GM19455 (cell line): ENCODE results near the gene TNFSF12.

Experiments used
- ATAC-seq: cut with Tn5 transposase; IDR thresholded peaks from one replicate; pipeline ENCODE4 v1.9.1; 2021; ENCODE audit not compliant: unreplicated experiment

The TNFSF12 gene

DNA sequence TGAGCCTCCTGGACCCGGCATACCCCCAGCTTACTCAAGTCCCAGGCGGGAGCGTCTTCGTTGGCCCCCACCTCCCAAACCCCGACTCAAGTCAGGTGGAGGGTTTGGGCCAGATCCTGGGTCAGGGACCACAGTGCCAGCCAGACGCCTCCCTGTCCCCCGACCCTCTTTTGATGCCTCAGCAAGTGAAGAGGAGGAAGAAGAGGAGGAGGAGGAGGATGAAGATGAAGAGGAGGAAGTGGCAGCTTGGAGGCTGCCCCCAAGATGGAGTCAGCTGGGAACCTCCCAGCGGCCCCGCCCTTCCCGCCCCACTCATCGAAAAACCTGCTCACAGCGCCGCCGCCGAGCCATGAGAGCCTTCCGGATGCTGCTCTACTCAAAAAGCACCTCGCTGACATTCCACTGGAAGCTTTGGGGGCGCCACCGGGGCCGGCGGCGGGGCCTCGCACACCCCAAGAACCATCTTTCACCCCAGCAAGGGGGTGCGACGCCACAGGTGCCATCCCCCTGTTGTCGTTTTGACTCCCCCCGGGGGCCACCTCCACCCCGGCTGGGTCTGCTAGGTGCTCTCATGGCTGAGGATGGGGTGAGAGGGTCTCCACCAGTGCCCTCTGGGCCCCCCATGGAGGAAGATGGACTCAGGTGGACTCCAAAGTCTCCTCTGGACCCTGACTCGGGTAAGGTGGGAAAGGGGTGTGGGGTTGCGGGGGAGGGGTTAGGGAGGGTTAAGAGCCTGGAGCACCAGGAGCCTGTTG lies 14.4 kb downstream of the TNFSF12 start:
- ATAC-seq, result no peak

DNA sequence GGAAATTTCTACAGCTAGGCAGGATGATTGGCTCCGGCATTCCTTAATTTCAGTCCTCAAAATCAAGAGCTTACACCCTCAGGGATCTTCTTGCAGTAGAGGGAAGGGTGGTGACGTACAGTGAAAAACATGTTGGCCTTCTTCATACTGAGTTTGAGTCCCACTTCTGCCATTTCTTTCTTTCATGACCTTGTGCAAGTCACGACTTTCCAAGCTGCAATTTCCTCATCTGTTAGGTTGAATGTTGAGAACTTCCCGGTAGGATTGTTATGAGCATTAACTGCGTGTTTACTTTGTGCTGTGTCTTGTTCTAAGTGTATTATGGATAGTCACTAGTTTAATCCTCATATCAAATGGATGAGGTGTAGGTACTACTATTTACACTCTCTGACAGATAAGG lies 20.7 kb downstream of the TNFSF12 start:
- no peak for ATAC-seq

DNA sequence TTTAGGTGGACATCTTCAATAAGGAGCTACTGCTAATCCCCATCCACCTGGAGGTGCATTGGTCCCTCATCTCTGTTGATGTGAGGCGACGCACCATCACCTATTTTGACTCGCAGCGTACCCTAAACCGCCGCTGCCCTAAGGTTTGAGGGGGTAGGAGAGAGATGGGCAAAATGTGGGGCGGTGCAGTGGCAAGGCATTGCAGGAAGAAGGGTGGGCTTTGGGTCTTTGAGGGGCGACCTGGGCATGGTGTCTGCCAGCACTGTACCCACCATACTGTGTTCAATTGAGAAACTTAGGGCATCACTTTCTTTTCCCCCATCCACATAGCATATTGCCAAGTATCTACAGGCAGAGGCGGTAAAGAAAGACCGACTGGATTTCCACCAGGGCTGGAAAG lies 21.5 kb downstream of the TNFSF12 start:
- ATAC-seq, result no peak

DNA sequence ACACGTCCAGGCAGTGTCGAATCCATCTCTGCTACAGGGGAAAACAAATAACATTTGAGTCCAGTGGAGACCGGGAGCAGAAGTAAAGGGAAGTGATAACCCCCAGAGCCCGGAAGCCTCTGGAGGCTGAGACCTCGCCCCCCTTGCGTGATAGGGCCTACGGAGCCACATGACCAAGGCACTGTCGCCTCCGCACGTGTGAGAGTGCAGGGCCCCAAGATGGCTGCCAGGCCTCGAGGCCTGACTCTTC lies 23.4 kb downstream of the TNFSF12 start:
- no peak for ATAC-seq

DNA sequence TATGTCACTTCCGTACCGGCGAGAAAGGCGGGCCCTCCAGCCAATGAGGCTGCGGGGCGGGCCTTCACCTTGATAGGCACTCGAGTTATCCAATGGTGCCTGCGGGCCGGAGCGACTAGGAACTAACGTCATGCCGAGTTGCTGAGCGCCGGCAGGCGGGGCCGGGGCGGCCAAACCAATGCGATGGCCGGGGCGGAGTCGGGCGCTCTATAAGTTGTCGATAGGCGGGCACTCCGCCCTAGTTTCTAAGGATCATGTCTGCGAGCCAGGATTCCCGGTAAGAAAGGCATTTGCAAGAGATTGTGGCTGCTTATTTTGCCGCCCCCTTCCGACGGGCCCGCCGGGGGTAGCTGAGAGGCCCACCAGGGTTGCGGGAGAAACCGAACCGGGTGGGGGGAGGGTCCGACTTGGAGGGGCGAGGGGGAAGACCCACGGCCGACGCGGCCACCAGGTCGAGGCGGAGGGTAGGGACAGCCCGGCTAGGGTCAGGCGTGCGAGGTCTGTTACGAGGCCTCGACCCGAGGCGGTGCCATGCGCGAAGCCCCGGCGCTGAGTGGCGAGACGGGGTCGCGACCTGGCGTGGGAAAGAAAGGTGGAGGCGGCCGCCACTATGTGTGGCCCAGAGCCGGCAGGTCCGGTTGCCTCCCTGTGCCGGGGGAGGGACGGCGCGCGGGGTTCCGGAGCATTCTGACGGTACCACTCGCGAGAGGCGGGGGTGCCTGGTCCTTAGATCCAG lies 23.9 kb downstream of the TNFSF12 start:
- peak; percentile 85 for ATAC-seq

DNA sequence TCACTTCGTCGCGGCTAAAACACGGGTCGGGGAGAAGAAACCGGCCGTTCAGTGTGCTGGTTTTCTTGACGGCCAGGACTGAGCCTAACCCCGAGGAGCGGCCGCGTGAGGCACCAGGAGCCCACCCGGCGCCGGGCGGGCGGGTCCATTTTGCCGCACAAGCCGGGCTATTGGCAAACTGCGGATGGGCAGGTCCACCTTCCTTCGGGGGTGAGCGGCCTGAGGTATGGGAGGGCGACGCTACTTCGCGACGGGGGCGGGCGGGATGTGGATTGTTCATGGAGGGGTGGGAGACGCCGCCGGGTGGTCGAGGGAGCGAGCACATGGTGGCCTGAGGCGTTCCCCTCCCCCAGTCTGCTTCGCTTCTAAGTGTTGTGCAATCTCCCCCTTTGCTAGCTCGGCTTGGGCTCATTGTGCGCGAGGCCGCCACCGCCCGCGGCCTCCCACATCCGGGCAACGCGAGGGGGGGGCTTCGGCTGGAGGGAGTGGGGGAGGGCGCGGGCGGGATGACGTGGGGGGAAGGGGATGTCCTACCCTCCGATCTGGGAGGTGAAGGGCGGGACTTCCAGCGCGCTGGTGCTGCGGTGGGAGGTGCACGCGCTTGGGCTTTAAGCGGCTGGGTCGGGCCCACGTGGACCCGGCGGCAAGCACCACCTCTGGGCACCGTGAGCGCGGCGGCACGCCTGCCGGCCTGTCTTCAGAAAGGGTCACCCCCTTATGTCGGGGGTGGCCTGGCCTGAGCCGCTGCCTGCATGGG lies 24.6 kb downstream of the TNFSF12 start:
- ATAC-seq, result no peak

DNA sequence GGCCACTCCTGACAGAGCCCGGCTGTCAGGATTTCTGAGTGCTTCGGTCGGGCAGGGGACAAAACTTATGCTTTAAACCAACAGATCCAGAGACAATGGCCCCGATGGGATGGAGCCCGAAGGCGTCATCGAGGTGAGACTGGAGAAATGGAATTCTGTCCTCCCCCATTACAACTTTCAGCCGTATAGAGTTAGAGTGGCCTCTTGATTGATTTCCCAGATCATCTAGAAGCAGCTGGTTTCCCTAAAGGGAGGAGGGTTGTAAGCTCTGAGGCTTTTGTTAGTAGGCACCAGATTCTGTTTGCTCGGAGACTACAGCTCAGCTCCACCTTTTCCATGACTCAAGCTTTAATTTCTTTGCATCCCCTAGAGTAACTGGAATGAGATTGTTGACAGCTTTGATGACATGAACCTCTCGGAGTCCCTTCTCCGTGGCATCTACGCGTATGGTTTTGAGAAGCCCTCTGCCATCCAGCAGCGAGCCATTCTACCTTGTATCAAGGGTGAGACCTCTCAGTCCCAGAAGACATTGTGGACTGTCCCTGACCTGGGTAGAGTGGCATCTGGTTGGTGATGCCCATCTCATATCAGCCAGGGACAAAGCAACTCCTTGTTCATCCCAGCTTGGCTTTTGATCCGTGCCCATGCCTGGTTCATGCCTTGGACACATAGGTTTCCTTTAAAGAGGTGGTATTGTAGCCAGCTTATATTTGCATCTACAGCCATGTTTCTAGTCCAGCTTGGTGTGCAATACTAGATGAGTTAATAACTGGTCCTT lies 25.5 kb downstream of the TNFSF12 start:
- no peak for ATAC-seq

DNA sequence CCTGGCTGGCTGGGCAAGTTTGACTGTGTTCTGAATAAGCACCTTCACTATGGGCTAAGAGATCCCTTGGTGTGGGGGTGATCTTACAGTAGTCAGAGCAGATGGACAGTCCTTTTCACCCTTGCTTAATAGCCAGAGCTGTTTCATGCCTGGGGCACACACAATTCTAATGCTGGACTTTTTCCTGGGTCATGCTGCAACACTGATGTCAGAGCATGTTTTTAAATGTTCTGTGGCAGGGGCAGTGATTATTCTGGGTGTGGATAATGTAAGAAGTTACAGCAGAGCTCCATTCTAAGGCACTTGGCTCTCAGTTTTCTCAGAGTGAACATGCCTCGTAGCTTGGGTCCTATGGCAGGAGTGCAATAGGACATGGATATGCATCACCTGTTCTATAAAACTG lies 26.6 kb downstream of the TNFSF12 start:
- ATAC-seq, result no peak

DNA sequence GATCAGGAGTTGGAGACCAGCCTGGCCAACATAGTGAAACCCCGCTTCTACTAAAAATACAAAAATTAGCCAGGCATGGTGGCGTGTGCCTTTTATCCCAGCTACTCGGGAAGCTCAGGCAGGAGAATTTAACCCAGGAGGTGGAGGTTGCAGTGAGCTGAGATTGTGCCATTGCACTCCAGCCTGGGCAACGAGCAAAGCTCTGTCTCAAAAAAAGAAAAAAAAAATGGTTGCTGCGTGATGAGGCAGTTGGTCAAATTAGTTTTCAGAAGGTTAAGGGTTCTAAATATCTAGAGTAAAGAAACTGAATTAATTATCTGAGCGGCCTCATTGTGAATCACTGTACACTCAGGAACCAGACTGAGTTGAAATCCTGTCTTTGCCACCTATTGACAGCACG lies 27.1 kb downstream of the TNFSF12 start:
- no peak for ATAC-seq

DNA sequence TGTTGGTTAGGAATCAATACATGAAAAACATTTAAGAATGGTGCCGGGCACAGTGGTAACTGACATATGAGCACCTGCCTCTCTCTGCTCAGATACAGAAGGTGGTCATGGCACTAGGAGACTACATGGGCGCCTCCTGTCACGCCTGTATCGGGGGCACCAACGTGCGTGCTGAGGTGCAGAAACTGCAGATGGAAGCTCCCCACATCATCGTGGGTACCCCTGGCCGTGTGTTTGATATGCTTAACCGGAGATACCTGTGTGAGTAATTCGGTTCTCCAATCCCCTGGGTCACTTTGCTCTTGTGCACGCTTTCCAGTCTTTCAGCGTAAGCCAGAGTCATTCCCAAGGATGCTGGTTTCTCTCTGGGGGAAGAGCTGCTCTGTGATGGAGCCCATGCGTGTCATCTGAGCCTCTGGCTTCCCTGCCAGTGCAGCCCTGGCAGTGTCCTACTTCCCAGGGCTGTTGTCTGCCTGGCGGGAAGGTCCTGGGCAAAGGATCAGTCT lies 27.6 kb downstream of the TNFSF12 start:
- ATAC-seq, result no peak

DNA sequence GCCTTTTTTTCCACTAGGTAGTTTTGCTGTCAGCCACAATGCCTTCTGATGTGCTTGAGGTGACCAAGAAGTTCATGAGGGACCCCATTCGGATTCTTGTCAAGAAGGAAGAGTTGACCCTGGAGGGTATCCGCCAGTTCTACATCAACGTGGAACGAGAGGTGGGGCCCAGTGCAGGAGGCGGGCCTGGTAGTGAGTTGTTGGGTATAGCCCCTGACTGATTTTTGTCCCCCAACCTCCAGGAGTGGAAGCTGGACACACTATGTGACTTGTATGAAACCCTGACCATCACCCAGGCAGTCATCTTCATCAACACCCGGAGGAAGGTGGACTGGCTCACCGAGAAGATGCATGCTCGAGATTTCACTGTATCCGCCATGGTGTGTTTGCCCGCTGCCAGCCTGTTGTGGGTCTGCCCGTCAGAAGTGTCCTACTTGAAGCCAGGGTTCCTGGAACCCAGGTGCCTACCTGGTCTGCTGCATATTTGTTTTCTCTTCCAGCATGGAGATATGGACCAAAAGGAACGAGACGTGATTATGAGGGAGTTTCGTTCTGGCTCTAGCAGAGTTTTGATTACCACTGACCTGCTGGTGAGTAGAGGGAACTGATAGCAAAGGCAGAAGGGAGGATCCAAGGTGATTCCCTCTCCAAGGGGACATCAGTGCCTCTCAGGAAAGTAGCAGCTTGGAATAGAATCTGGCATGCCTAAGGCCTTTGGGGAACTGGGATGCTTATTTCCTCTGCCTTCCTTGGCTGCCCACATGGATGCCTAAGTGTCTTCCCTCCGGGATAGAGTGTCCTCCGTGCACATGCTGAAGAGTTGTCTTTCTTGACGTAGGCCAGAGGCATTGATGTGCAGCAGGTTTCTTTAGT lies 28.7 kb downstream of the TNFSF12 start:
- no peak for ATAC-seq

DNA sequence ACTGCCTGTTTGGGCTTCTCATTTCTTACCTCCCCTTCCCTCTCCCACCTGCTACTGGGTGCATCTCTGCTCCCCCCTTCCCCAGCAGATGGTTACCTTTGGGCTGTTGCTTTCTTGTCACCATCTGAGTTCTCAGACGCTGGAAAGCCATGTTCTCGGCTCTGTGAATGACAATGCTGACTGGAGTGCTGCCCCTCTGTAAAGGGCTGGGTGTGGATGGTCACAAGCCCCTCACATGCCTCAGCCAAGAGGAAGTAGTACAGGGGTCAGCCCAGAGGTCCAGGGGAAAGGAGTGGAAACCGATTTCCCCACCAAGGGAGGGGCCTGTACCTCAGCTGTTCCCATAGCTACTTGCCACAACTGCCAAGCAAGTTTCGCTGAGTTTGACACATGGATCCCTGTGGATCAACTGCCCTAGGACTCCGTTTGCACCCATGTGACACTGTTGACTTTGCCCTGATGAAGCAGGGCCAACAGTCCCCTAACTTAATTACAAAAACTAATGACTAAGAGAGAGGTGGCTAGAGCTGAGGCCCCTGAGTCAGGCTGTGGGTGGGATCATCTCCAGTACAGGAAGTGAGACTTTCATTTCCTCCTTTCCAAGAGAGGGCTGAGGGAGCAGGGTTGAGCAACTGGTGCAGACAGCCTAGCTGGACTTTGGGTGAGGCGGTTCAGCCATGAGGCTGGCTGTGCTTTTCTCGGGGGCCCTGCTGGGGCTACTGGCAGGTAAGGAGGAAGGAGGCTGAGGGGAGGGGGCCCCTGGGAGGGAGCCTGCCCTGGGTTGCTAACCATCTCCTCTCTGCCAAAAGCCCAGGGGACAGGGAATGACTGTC lies 30.4 kb downstream of the TNFSF12 start, which contains the start of gene CD68:
Gene CD68 (plus strand): TSS at position 638 of the 833 bp plus-strand sequence. CDS start 40 bp downstream, at position 678.
- ATAC-seq, result peak; percentile 32

DNA sequence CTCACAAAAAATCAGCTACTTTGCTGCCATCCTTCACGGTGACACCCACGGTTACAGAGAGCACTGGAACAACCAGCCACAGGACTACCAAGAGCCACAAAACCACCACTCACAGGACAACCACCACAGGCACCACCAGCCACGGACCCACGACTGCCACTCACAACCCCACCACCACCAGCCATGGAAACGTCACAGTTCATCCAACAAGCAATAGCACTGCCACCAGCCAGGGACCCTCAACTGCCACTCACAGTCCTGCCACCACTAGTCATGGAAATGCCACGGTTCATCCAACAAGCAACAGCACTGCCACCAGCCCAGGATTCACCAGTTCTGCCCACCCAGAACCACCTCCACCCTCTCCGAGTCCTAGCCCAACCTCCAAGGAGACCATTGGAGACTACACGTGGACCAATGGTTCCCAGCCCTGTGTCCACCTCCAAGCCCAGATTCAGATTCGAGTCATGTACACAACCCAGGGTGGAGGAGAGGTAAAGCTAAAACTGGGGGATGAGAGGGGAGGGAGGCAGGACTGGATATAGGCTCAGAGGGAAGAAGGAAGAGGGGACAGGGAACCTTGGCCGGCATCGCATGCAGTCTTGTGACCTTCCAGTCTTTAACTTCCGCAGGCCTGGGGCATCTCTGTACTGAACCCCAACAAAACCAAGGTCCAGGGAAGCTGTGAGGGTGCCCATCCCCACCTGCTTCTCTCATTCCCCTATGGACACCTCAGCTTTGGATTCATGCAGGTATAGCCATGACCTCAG lies 31.2 kb downstream of the TNFSF12 start:
- ATAC-seq, result no peak

DNA sequence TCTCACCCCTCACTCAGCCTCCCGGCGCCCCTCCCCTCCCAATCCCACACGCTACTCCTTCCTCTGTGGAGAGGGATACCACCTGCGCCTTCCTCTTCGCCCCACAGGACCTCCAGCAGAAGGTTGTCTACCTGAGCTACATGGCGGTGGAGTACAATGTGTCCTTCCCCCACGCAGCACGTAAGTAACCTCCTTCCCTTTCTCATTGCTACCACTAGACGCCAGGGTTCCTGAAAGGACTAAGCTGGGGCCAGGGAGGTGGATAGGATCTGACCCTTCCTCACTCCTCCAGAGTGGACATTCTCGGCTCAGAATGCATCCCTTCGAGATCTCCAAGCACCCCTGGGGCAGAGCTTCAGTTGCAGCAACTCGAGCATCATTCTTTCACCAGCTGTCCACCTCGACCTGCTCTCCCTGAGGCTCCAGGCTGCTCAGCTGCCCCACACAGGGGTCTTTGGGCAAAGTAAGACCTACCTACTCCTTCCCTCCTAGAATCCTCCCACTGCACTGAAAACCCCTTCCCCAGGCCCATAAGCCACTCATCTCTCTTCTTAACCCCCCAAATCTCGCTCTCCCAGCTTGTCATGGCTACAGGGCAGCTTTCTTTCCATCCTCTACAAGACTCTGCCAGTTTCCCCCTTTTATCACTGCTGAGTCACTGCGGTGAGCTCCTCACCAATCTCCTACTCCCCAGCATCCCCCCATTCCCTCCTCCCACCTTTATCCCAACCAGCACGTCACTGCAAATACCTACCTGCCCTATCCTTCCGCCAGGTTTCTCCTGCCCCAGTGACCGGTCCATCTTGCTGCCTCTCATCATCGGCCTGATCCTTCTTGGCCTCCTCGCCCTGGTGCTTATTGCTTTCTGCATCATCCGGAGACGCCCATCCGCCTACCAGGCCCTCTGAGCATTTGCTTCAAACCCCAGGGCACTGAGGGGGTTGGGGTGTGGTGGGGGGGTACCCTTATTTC lies 32.0 kb downstream of the TNFSF12 start:
- no peak for ATAC-seq

DNA sequence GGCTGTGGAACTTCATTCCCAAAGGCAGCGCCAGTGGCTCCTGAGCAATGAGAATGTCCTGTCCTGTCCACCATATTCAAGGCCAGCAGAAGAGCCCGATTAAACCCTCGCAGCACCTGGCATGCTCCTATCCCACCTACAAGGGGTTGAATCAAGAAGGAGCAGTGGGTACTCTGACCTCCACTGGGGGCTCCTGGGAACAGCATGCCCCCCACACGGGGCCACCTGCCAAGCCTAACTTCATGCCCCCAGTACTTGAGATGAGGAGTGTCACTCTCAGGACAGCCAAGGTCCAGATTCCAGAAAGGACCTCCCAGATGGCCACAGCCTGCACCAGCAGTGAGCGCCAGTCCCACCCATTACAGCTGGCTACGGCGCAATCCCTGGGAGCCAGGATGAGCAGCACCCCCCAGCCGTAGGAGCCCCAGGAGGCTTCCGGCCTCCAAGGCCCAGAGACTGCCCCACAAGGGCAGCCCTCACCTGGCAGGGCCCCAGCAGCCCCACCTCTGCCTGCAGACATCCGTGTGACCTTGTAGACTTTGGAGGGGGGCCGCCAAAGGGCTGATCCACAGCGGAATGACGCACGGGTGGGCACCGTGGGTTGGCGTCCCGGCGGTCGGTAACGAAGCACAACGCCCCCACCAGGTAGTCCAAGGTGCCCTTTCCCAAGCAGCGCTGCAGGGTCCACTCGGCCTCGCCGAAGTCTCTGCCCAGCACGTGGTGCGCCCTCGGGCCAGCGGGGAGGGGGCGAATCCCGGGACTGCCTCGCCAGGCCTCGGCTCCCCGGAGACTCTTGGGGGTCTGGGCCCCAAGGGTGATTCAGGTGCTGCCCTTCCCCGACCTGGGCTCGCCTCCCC lies 33.8 kb downstream of the TNFSF12 start:
- ATAC-seq, result no peak
